CD4-positive, alpha-beta memory T cell (primary cell): ENCODE results near the gene MRPL28. TPM values are rescaled to one million over a fixed set of nuclear protein-coding genes. Genes with fewer than 3 reads are reported as not detected.
"Not testable (repeated sequence)": the region's sequence is repeated elsewhere in the genome, so short reads cannot be mapped to it uniquely, and the experiment has no call there.

Source experiments
- CTCF ChIA-PET: fragments of 350-600 bp; sonication (Branson Sonifier 250); formaldehyde crosslinking; loops from one replicate; lab custom pipeline; 2021; ENCODE audit warnings: inconsistent platforms; ENCODE audit not compliant: partially characterized antibody; lab: Charles Lee
- POLR2A ChIA-PET: fragments of 350-600 bp; sonication (Branson Sonifier 250); formaldehyde crosslinking; loops from one replicate; lab custom pipeline; 2021; ENCODE audit not compliant: partially characterized antibody; lab: Charles Lee
- DNase-seq, 5 donors: peaks; one replicate each; pipeline versions ENCODE4 v3.0.0 to v3.0.0-alpha.2; 2020 to 2022; ENCODE audit warnings: mixed read lengths in 1 of 5
- H3K27ac ChIP-seq: one replicate; pipeline ENCODE4 v1.7.0; 2013; ENCODE audit warnings: low read depth, low read length
- H3K27me3 ChIP-seq: 2 replicates; pipeline ENCODE4 v1.7.0; 2013; ENCODE audit warnings: mild to moderate bottlenecking, low read length, moderate library complexity; ENCODE audit not compliant: insufficient read depth
- H3K36me3 ChIP-seq: 2 replicates; pipeline ENCODE4 v1.7.0; 2013; ENCODE audit warnings: mild to moderate bottlenecking, low read length, moderate library complexity; ENCODE audit not compliant: insufficient read depth
- H3K4me1 ChIP-seq: 2 replicates; pipeline ENCODE4 v1.7.0; 2013; ENCODE audit warnings: mild to moderate bottlenecking, low read length, moderate library complexity; ENCODE audit not compliant: insufficient read depth
- H3K4me3 ChIP-seq, 2 donors: one replicate each; pipeline ENCODE4 v1.7.0; 2013; ENCODE audit warnings: low read length in 2 of 2, mild to moderate bottlenecking in 1 of 2
- H3K9me3 ChIP-seq, 2 donors: one replicate each; pipeline ENCODE4 v1.7.0; 2013; ENCODE audit warnings: low read length in 2 of 2, control low read depth in 1 of 2; ENCODE audit not compliant: control insufficient read depth in 1 of 2
- H3K27ac Mint-ChIP-seq, 7 donors: one replicate each; pipeline ENCODE4 v1.8.0; 2020 to 2021; ENCODE audit warnings: mixed read lengths in 7 of 7, mild to moderate bottlenecking in 6 of 7, inconsistent platforms in 3 of 7, moderate library complexity in 3 of 7
- H3K27me3 Mint-ChIP-seq, 2 donors: one replicate each; pipeline ENCODE4 v1.8.0; 2020 to 2021; ENCODE audit warnings: mixed read lengths in 2 of 2
- H3K36me3 Mint-ChIP-seq, 2 donors: one replicate each; pipeline ENCODE4 v1.8.0; 2020 to 2021; ENCODE audit warnings: mixed read lengths in 2 of 2, inconsistent platforms in 1 of 2, mild to moderate bottlenecking in 1 of 2
- H3K4me1 Mint-ChIP-seq, 4 donors: one replicate each; pipeline ENCODE4 v1.8.0; 2020 to 2021; ENCODE audit warnings: mixed read lengths in 4 of 4, mild to moderate bottlenecking in 1 of 4
- H3K4me3 Mint-ChIP-seq, 8 donors: one replicate each; pipeline ENCODE4 v1.8.0; 2020 to 2021; ENCODE audit warnings: mixed read lengths in 8 of 8, mild to moderate bottlenecking in 7 of 8, moderate library complexity in 6 of 8, inconsistent platforms in 3 of 8
- H3K9me3 Mint-ChIP-seq, 8 donors: one replicate each; pipeline ENCODE4 v1.8.0; 2020 to 2021; ENCODE audit warnings: mixed read lengths in 8 of 8, mild to moderate bottlenecking in 5 of 8, inconsistent platforms in 3 of 8, moderate library complexity in 1 of 8
- intact Hi-C: fragments of 100-400 bp; cut with micrococcal nuclease; formaldehyde crosslinking; loops from one replicate; pipeline ENCODE4 v1.15.1; 2023
- polyA plus RNA-seq, 2 donors: library from polyadenylated mRNA; unstranded; fragments of 300-500 nt; fragmentation: Illumina TruSeq; gene quantifications; one replicate each; pipeline ENCODE4 v1.2.3, GENCODE V29; 2021
- total RNA-seq, 2 experiments: library from RNA; stranded (reverse); gene quantifications; one replicate each; pipeline ENCODE4 v1.2.3, GENCODE V29; 2021

Gene MRPL28
- total and polyA plus RNA-seq, 4 experiments from 2014 or later = 27.9 to 59.2 (median 43.9) TPM

DNA sequence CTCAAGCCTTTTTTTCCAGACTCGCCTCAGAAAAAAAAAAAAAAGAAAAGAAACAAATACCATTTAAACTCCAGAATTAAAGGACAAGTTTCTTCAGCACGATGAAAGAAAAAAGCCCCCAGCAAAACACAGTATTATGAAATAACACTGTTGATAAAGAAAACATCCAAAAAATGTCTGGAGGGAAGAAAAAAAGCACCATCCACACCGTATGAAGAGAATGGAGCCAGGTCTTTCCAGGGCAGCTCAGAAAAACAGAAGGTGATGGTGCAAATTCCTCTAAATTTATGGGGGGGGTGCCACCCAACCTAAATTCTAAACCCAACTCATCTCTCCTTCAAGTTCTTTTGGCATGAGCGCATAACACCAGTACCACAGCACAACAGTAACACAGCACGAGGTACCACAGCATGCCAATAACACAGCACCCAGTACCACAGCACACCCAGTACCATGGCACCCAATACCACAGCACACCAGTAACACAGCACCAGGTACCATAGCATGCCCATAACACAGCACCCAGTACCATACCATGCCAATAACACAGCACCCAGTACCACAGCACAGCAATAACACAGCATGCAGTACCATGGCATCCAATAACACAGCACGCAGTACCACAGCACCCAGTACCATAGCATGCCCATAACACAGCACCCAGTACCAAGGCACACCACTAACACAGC, 36.8 kb downstream of the MRPL28 start:
- ChIA-PET CTCF (interaction anchor here (1.0 kb wide), 1 partner anchor 17 kb away, joined by 3 read pairs; no protein-coding TSS in a partner anchor), POLR2A (no interaction called here)
- intact Hi-C loops = no loop called here
- no peaks in the 10 kb centered on the region for H3K27me3 ChIP-seq
- H3K27ac ChIP-seq = no peak overlapping the region
- Mint-ChIP-seq H3K9me3 (no peaks in the 10 kb centered on the region), H3K27ac (no peak overlapping the region), H3K36me3 (peaks cover 6 to 8% of the 10 kb centered on the region in 2 donors), H3K4me1 (peaks cover 37 to 69% (median 47%) of the 10 kb centered on the region in 4 donors), H3K27me3 (no peaks in the 10 kb centered on the region), H3K4me3 (peak overlapping the region in 2 of 8 donors; percentile 23 to 52)
- DNase-seq = no peak
- H3K36me3 ChIP-seq = peaks cover 5% of the 10 kb centered on the region
- H3K4me1 ChIP-seq = peaks cover 58% of the 10 kb centered on the region
- no peaks in the 10 kb centered on the region for H3K9me3 ChIP-seq
- H3K4me3 ChIP-seq = no peak overlapping the region

DNA sequence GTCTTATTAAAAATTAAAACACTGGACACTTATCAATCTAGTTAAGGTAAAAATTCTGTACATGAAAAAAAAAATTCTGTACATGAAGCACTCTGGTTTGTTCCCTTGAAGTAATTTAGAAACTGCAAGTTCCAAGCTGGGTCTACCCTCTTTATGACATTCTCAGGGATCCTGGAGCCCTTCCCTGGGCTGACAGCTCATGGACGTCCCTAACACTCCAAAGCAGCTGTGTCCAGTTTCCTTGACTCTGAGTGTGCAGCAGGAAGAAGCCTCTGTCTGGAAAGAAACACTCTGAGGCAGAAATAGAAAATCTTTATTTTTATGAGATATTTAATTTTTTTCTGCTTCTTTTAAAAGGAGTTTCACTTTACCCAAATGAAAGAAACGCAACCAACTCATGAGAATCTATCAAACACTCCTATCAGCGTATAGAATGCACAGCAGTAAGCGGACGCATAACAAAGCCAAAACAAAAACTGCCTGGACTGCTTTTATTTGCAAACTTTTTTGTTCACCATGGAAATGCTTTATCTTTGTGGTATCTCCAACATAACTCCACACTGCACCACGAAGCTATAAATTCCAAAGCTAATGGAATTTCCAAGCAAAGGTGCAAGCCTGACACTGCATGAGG, 39.0 kb downstream of the MRPL28 start:
- Mint-ChIP-seq H3K4me1 (peaks cover 43 to 78% (median 53%) of the 10 kb centered on the region in 4 donors), H3K4me3 (peak overlapping the region in 1 of 8 donors; percentile 40), H3K36me3 (peaks cover 6 to 10% of the 10 kb centered on the region in 2 donors)
- H3K4me3 ChIP-seq, intact Hi-C loops, POLR2A ChIA-PET, H3K27ac ChIP-seq, H3K9me3 Mint-ChIP-seq, H3K9me3 ChIP-seq, H3K27me3 ChIP-seq, CTCF ChIA-PET, H3K27ac Mint-ChIP-seq, H3K27me3 Mint-ChIP-seq, H3K36me3 ChIP-seq, DNase-seq: not testable (repeated sequence)
- peaks cover 66% of the 10 kb centered on the region for H3K4me1 ChIP-seq

DNA sequence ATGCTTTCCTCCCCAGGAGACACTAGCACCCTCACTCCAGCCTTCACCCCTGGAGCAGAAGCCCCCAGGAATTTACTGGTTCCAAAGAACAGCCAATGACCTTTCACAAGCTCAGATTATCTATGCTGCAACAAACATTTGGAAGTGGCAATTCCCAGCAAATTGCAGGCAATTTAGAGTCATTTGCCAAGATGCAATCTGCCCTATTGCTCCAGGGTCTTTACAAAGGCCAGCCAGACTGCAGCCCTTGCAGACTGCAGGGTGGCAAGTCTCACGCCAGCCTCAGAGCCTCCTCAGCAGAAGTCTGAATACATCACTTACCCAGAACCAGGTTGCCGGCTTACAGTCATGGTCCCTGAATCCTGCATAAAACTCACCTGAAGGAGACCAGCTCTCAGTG, 39.6 kb downstream of the MRPL28 start:
- H3K4me1 ChIP-seq = peaks cover 69% of the 10 kb centered on the region
- Mint-ChIP-seq H3K36me3 (peaks cover 6 to 10% of the 10 kb centered on the region in 2 donors), H3K4me1 (peaks cover 40 to 76% (median 52%) of the 10 kb centered on the region in 4 donors), H3K27me3 (no peaks in the 10 kb centered on the region), H3K9me3 (no peaks in the 10 kb centered on the region), H3K27ac (peak overlapping the region in 4 of 7 donors; percentile 25 to 46 (median 33)), H3K4me3 (no peak overlapping the region)
- POLR2A ChIA-PET = no interaction called here
- intact Hi-C loops = no loop called here
- CTCF ChIA-PET = no interaction called here
- no peak overlapping the region for H3K4me3 ChIP-seq
- no peak for DNase-seq
- no peak overlapping the region for H3K27ac ChIP-seq
- H3K36me3 ChIP-seq = peaks cover 5% of the 10 kb centered on the region
- H3K9me3 ChIP-seq = no peaks in the 10 kb centered on the region
- no peaks in the 10 kb centered on the region for H3K27me3 ChIP-seq

DNA sequence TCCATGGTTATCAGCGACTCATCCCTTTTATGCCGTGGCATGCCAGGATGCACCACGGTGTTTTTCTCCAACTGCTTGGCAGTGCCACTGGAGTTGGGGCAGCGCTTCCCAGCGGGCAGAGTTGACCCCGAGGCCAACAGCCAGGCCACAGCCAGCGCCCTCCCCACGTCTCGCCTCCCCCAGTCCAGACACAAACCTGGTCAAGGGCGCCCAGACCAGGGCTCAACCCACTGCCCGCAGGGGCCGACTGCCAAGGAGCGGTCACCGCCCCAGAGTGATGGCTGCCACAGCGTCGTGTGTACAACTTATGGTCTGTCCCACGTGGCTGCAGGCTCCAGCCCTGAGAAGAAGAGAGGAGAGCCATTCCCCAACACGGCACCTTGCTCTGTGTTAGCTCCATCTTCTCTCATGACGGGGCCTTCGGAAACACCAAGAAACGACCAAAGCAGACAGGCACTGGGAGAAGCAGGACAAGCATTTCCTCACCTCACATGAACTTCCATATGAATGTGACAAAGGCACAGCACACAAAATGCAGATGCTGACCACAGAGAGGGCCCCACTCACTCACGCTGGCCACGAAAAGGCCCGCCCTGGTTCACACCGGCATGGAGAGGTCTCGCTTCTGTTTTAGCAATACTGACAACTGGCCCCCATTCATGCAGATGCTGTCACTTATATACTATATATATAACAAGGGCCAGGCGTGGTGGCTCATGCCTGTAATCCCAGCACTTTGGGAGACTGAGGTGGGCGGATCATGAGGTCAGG, 44.8 kb downstream of the MRPL28 start:
- intact Hi-C loops = loop anchor here (2.0 kb wide), 1 partner anchor 27 kb away; the partner anchor contains the start of gene AXIN1
- Histone ChIP-seq H3K9me3 (no peaks in the 10 kb centered on the region), H3K4me1 (peaks cover 72% of the 10 kb centered on the region), H3K36me3 (peaks cover 5% of the 10 kb centered on the region), H3K27me3 (no peaks in the 10 kb centered on the region), H3K27ac (peak overlapping the region; percentile 52), H3K4me3 (peak overlapping the region; percentile 14 to 60)
- ChIA-PET CTCF (interaction anchor here (1.0 to 1.3 kb wide), 3 partner anchors 17 to 144 kb away, joined by 3 to 5 read pairs (median 3); partner anchors contain the start of gene FAM234A), POLR2A (interaction anchor here (0.6 to 2.0 kb wide), 5 partner anchors 11 to 98 kb away, joined by 3 to 19 read pairs (median 4); partner anchors contain the start of gene FAM234A)
- H3K4me1 Mint-ChIP-seq = peaks cover 36 to 77% (median 49%) of the 10 kb centered on the region in 4 donors
- DNase-seq = peak in 1 of 5 donors; percentile 19
- peak overlapping the region; percentile 69 to 85 (median 80) for H3K4me3 Mint-ChIP-seq
- peaks cover 4 to 10% of the 10 kb centered on the region in 2 donors for H3K36me3 Mint-ChIP-seq
- peaks cover 0 to 5% (median 0%) of the 10 kb centered on the region in 8 donors for H3K9me3 Mint-ChIP-seq
- peak overlapping the region; percentile 94 to 99 (median 97) for H3K27ac Mint-ChIP-seq
- H3K27me3 Mint-ChIP-seq = no peaks in the 10 kb centered on the region

DNA sequence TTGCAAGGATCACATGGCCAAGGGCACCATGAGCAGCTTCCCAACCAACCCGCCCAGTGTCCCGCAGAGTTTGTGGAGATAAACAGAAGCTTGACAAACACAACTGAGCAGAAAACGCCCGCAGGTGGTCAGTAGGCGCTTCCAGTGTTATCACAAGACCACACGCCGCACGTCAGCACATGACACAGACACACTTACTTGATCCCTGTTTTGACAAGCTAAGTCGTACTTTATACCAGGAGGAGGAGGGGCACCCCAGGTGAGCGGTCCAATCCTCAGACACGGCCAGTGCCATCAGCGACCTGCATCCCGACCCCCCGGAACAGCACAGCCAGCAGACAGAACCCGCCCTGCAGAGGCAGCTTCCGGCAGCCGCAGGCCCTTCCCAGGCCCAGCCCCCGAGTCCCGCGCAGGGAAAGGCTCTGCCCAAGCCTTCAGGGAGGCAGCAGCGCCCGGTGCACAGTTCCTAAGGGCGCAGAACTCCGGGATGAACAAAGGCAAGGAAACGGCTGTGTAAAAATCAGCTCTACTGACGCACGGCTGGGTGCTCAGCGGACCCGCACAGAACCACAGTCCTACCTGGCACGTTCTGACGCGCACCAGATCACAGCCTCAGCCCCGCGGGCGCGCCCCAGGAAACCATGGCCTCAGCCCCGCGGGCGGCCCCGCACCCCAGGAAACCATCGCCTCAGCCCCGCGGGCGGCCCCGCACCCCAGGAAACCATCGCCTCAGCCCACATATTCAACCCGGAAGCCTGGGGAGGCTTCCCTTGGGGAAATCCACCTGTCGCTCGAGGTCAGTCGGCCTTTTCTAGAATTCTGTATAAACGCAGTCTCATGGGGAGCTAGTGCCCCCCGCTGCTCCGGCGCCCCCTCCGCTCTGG, 45.6 kb downstream of the MRPL28 start:
- H3K9me3 ChIP-seq = no peaks in the 10 kb centered on the region
- Mint-ChIP-seq H3K27ac (peak overlapping the region; percentile 94 to 99 (median 97)), H3K27me3 (no peaks in the 10 kb centered on the region), H3K4me3 (peak overlapping the region; percentile 69 to 85 (median 80)), H3K9me3 (peaks cover 0 to 5% (median 0%) of the 10 kb centered on the region in 8 donors), H3K36me3 (peaks cover 4 to 11% of the 10 kb centered on the region in 2 donors), H3K4me1 (peaks cover 40 to 77% (median 50%) of the 10 kb centered on the region in 4 donors)
- no peaks in the 10 kb centered on the region for H3K27me3 ChIP-seq
- H3K4me1 ChIP-seq = peaks cover 75% of the 10 kb centered on the region
- H3K36me3 ChIP-seq = no peaks in the 10 kb centered on the region
- ChIA-PET POLR2A (interaction anchor here (0.6 to 2.0 kb wide), 6 partner anchors 10 to 97 kb away, joined by 3 to 19 read pairs (median 4); partner anchors contain the start of gene FAM234A), CTCF (interaction anchor here (1.0 to 1.3 kb wide), 3 partner anchors 16 to 143 kb away, joined by 3 to 5 read pairs (median 3); partner anchors contain the start of gene FAM234A)
- DNase-seq = peak; percentile 88 to 93 (median 90)
- intact Hi-C loops = loop anchor here (2.0 kb wide), 1 partner anchor 28 kb away; the partner anchor contains the start of gene AXIN1
- peak overlapping the region; percentile 22 to 60 for H3K4me3 ChIP-seq
- H3K27ac ChIP-seq = peak overlapping the region; percentile 62

DNA sequence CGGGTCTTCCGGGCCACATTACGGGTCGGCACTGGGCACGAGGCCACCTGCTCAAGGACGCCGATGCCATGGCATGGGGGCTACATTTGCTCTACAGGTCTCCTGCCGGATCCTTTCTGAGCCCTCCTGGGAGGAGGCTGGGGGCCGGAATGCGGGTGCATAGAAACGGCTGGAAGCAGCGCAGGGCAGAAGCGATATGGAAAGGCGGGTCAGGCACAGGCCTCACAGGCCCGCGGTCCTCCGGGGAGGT, 46.2 kb downstream of the MRPL28 start:
- H3K4me1 ChIP-seq = peaks cover 75% of the 10 kb centered on the region
- POLR2A ChIA-PET = interaction anchor here (0.8 to 2.0 kb wide), 4 partner anchors 11 to 89 kb away, joined by 4 to 19 read pairs (median 5); partner anchors contain the start of gene FAM234A
- intact Hi-C loops = loop anchor here (2.0 kb wide), 1 partner anchor 29 kb away; the partner anchor contains the start of gene AXIN1

More for the DNA sequence above, 46.2 kb downstream of the MRPL28 start:
- peak overlapping the region in 7 of 8 donors; percentile 69 to 85 (median 80) for H3K4me3 Mint-ChIP-seq
- no peaks in the 10 kb centered on the region for H3K27me3 ChIP-seq
- H3K27ac ChIP-seq = peak overlapping the region; percentile 62
- no peaks in the 10 kb centered on the region for H3K27me3 Mint-ChIP-seq
- H3K36me3 Mint-ChIP-seq = peaks cover 6 to 15% of the 10 kb centered on the region in 2 donors
- peaks cover 3% of the 10 kb centered on the region for H3K36me3 ChIP-seq
- peak overlapping the region; percentile 94 to 99 (median 97) for H3K27ac Mint-ChIP-seq
- H3K9me3 Mint-ChIP-seq = peaks cover 0 to 5% (median 0%) of the 10 kb centered on the region in 8 donors
- H3K4me1 Mint-ChIP-seq = peaks cover 41 to 82% (median 53%) of the 10 kb centered on the region in 4 donors
- peak overlapping the region in 1 of 2 donors; percentile 60 for H3K4me3 ChIP-seq
- no peaks in the 10 kb centered on the region for H3K9me3 ChIP-seq
- CTCF ChIA-PET = no interaction called here
- no peak for DNase-seq
